Suprapubic skin (tissue), 4 donors: ENCODE results near the gene ALG14.

Source experiments
- EP300 ChIP-seq: sonication (generic); formaldehyde crosslinking; IDR thresholded peaks from one replicate; pipeline ENCODE4 v1.6.1; 2017; ENCODE audit warnings: antibody characterized with exemption
- POLR2A ChIP-seq, 2 donors: fragments of 450-650 bp; IDR thresholded peaks; one replicate each; pipeline ENCODE4 v1.6.1; 2017; ENCODE audit warnings: antibody characterized with exemption in 2 of 2, mild to moderate bottlenecking in 2 of 2, moderate library complexity in 2 of 2
- POLR2AphosphoS5 ChIP-seq, 3 donors: sonication (generic); formaldehyde crosslinking; IDR thresholded peaks; one replicate each; pipeline ENCODE4 v1.6.1; 2017; ENCODE audit warnings: antibody characterized with exemption in 3 of 3
- TF ChIP-seq, protein P1 (sequence below), 2 donors: fragments of 200-600 bp in 1 of 2; fragments of 450-650 bp in 1 of 2; sonication (generic) in 1 of 2; IDR thresholded peaks; one replicate each; pipeline ENCODE4 v1.5.1; 2016 to 2019; ENCODE audit warnings: antibody characterized with exemption in 2 of 2, mild to moderate bottlenecking in 1 of 2, moderate library complexity in 1 of 2

DNA sequence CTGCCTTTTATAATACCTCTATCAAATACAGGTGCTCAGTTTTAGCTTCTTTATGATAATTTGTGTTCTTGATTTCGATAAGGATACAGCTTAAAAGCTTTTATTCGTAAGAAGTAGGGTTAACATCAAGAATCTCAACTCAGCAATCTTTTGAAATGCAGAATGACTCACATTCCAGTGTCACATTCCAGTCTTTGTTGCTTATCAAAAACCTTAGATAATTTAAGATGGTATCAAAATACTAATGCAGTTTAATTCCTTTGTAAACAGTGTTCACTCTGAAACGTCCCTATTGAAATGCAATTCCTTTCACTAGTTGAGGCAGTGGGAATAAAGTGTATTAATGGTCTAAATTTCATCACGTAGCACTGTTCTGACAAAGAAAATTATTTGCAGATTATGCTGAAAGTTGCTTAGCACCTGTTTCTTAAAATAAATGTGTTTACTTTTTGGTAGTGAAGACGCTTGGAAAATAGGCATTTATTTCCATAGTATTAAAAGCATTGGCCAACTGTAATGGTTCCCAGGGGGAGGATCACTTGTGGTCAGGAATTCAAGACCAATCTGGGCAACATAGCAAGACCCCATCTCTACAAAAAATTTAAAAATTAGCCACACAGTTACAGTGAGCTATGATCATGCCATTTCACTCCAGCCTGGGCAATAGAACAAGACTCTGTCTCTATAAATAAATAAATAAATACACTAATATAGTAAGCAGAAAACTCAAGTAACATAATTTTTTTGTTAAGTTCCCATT lies 135.7 kb downstream of the ALG14 start:
- TF ChIP-seq, protein P1, sequence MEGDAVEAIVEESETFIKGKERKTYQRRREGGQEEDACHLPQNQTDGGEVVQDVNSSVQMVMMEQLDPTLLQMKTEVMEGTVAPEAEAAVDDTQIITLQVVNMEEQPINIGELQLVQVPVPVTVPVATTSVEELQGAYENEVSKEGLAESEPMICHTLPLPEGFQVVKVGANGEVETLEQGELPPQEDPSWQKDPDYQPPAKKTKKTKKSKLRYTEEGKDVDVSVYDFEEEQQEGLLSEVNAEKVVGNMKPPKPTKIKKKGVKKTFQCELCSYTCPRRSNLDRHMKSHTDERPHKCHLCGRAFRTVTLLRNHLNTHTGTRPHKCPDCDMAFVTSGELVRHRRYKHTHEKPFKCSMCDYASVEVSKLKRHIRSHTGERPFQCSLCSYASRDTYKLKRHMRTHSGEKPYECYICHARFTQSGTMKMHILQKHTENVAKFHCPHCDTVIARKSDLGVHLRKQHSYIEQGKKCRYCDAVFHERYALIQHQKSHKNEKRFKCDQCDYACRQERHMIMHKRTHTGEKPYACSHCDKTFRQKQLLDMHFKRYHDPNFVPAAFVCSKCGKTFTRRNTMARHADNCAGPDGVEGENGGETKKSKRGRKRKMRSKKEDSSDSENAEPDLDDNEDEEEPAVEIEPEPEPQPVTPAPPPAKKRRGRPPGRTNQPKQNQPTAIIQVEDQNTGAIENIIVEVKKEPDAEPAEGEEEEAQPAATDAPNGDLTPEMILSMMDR (IDR thresholded peaks at IDR 0.05) = no peak
- TF ChIP-seq POLR2AphosphoS5 (IDR thresholded peaks at IDR 0.05) = no peak
- TF ChIP-seq EP300 = no peak
- no peak for TF ChIP-seq POLR2A (IDR thresholded peaks at IDR 0.05)
